Glutamatergic neuron (in vitro differentiated cells): Measurements from ENCODE around the gene KIZ. TPM values are rescaled to one million over a fixed set of nuclear protein-coding genes. Genes with fewer than 3 reads are reported as not detected.

Source experiments
- DNase-seq: peaks from one replicate; pipeline ENCODE4 v3.0.0; 2022
- H3K27ac Mint-ChIP-seq: one replicate; pipeline ENCODE4 v1.8.0; 2020; ENCODE audit warnings: mild to moderate bottlenecking, mixed read lengths, inconsistent platforms; ENCODE audit not compliant: unreplicated experiment
- H3K27me3 Mint-ChIP-seq: one replicate; pipeline ENCODE4 v1.8.0; 2020; ENCODE audit warnings: mild to moderate bottlenecking, moderate library complexity, mixed read lengths, inconsistent platforms; ENCODE audit not compliant: unreplicated experiment
- H3K36me3 Mint-ChIP-seq: one replicate; pipeline ENCODE4 v1.8.0; 2020; ENCODE audit warnings: mild to moderate bottlenecking, mixed read lengths, inconsistent platforms; ENCODE audit not compliant: unreplicated experiment
- H3K4me1 Mint-ChIP-seq: one replicate; pipeline ENCODE4 v1.8.0; 2020; ENCODE audit warnings: mild to moderate bottlenecking, low read depth, mixed read lengths, inconsistent platforms; ENCODE audit not compliant: unreplicated experiment
- H3K4me3 Mint-ChIP-seq: one replicate; pipeline ENCODE4 v1.8.0; 2020; ENCODE audit warnings: mild to moderate bottlenecking, mixed read lengths, inconsistent platforms; ENCODE audit not compliant: unreplicated experiment
- H3K9me3 Mint-ChIP-seq: one replicate; pipeline ENCODE4 v1.8.0; 2020; ENCODE audit warnings: mild to moderate bottlenecking, moderate library complexity, mixed read lengths, inconsistent platforms; ENCODE audit not compliant: unreplicated experiment
- total RNA-seq: library from RNA; stranded (reverse); fragmentation: NEBNext Ultra II Directional; extraction: Animal tissue kit (Norgen Biotek cat#: 25700); gene quantifications from one replicate; pipeline ENCODE4 v1.2.1, GENCODE V29; 2021; ENCODE audit not compliant: unreplicated experiment
- TF ChIP-seq, protein P1 (sequence below): fragments of 200-600 bp; sonication (generic); IDR thresholded peaks from one replicate; pipeline ENCODE4 v1.5.0; 2021; ENCODE audit not compliant: partially characterized antibody, unreplicated experiment

The KIZ gene
- total RNA-seq, 1 donor from 2014 or later, result 17.7 TPM

GRCh38 chr20:21279706-21280521, 154.0 kb downstream of the KIZ start:
- H3K4me1 Mint-ChIP-seq, result no peaks in the 10 kb centered on the region
- H3K9me3 Mint-ChIP-seq, result no peaks in the 10 kb centered on the region
- no peaks in the 10 kb centered on the region for H3K36me3 Mint-ChIP-seq
- H3K27me3 Mint-ChIP-seq, result no peaks in the 10 kb centered on the region
- H3K27ac Mint-ChIP-seq, result no peak overlapping the region
- TF ChIP-seq, protein P1, sequence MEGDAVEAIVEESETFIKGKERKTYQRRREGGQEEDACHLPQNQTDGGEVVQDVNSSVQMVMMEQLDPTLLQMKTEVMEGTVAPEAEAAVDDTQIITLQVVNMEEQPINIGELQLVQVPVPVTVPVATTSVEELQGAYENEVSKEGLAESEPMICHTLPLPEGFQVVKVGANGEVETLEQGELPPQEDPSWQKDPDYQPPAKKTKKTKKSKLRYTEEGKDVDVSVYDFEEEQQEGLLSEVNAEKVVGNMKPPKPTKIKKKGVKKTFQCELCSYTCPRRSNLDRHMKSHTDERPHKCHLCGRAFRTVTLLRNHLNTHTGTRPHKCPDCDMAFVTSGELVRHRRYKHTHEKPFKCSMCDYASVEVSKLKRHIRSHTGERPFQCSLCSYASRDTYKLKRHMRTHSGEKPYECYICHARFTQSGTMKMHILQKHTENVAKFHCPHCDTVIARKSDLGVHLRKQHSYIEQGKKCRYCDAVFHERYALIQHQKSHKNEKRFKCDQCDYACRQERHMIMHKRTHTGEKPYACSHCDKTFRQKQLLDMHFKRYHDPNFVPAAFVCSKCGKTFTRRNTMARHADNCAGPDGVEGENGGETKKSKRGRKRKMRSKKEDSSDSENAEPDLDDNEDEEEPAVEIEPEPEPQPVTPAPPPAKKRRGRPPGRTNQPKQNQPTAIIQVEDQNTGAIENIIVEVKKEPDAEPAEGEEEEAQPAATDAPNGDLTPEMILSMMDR, result no peak
- no peak overlapping the region for H3K4me3 Mint-ChIP-seq
- no peak for DNase-seq

DNA sequence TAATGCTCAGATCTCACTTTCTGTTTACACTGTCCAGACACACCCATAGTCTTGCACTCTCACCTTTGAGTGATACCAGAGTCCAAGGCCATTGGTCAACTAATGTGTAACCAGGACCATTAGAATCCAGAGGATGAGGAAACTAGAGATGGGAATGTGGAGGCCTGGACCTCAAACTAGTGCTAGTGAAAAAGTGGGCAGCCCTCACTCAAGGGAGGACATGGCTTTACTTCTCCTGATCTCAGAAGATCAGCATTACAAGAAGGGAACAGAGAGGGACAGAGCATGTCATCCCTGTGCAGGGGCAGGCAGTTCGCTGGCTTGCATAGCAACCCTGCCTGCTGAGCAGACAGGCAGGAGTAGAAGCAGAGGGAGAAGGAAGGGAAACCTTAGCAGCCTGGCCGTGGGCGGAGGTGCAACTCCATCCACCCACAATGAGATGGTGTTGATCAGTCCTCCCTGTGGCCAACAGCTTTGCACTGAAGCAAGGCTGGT, 154.7 kb downstream of the KIZ start:
- H3K36me3 Mint-ChIP-seq, result no peaks in the 10 kb centered on the region
- H3K27me3 Mint-ChIP-seq, result no peaks in the 10 kb centered on the region
- H3K4me1 Mint-ChIP-seq, result no peaks in the 10 kb centered on the region
- no peak overlapping the region for H3K4me3 Mint-ChIP-seq
- H3K9me3 Mint-ChIP-seq, result no peaks in the 10 kb centered on the region
- no peak for DNase-seq
- TF ChIP-seq, protein P1, result no peak
- H3K27ac Mint-ChIP-seq, result no peak overlapping the region

DNA sequence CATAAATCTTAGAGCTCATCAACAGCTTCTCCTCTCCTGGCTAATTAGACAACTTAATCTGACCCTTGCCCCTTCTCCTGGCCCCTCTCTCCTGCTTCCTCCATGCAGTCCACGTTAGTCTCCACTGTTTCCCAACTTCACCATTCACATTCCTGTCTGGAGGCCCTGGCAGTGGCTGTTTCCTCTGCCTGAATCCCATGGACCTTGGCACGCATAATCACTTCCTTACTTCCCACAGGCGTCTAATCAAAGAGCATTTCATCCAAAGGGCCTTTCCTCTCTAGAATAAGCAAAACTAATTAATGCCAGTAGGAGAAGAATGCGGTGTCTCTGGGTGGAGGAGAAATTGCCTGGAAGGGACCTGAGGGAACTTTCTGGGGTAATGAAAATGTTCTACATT, 160.9 kb downstream of the KIZ start:
- H3K9me3 Mint-ChIP-seq, result no peaks in the 10 kb centered on the region
- H3K27ac Mint-ChIP-seq, result no peak overlapping the region
- H3K4me3 Mint-ChIP-seq, result no peak overlapping the region
- DNase-seq, result no peak
- peaks cover 6% of the 10 kb centered on the region for H3K27me3 Mint-ChIP-seq
- TF ChIP-seq, protein P1, result no peak
- no peaks in the 10 kb centered on the region for H3K36me3 Mint-ChIP-seq
- no peaks in the 10 kb centered on the region for H3K4me1 Mint-ChIP-seq

DNA sequence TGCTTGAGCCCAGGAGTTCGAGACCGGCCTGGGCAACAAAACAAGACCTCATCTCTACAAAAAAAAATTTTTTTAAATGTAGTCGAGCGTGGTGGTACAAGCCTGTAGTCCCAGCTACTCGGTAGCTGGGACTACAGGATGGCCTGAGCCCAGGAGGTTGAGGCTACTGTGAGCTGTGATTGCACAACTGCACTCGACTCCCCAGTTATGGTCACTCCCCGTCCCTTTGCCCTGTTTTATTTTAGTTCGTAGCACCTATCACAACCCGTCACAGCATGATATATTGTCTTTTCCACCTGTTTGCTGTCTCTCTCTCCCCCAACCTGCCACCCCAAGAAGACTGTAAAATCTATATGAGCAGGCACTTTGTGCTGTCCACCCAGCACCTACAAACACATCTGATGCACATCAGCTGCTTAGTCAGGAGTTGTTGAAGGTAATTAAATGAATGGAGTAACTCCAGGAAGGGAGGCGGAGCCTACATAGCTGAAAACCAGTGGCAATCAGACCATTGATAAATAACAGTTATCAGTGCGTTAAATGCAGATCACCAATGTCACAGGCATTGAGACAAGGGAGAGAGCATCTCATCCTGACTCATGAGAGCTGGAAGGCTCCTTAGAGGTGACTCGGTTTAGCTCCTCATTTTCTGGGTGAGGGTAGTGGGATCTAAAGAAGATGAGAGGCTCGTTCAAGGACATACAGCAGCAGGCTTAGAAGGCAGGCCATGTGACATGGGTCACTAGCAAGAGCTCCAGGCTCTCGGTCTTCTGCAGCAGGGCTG, 162.9 kb downstream of the KIZ start:
- Mint-ChIP-seq H3K4me3 (no peak overlapping the region), H3K36me3 (no peaks in the 10 kb centered on the region), H3K27ac (no peak overlapping the region), H3K4me1 (no peaks in the 10 kb centered on the region), H3K27me3 (peaks cover 9% of the 10 kb centered on the region), H3K9me3 (peaks cover 4% of the 10 kb centered on the region)
- DNase-seq, result no peak
- TF ChIP-seq, protein P1, result no peak
